ENCODE results near the gene SLC38A3.

Gene SLC38A3

DNA sequence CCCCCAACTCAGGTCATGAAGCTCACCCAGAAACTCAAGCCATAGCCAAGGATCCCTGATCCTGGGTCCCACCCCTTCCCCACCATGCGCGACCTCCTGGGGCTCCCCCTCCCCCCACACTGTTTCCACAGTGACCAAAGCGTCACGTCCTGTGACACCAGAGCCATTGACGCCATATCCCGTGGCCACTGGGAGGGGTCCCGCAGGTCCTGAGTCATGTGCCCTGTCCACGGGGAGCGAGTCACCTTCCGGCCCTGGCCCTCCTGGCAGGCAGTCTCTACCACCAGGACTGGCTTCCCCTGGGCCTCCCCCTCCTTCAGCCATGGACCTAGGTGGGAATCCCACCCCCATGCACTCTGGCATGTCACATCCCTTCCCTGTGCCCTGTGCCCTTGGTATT, 34.4 kb upstream of the SLC38A3 start:
- no peak overlapping the region for H3K14ac ChIP-seq (ENCODE audit: low read length)
- no peak overlapping the region for H3K4ac ChIP-seq (ENCODE audit: low read depth, low read length)
- no peaks in the 10 kb centered on the region for H3K79me2 ChIP-seq (ENCODE audit: control insufficient read depth, insufficient read depth, low read length, poor library complexity)
- no peak for DNase-seq
- no peak overlapping the region for H2BK5ac ChIP-seq (ENCODE audit: low read depth, low read length, poor library complexity)
- no peak overlapping the region for H4K91ac ChIP-seq (ENCODE audit: low read depth, low read length)
- no peak overlapping the region for H3K18ac ChIP-seq (ENCODE audit: low read length)
- H3K4me3 ChIP-seq (ENCODE audit: low read depth, low read length): no peak overlapping the region
- H3K4me1 ChIP-seq (ENCODE audit: control insufficient read depth in 1 of 2, insufficient read depth in 2 of 2, low read length in 2 of 2): peaks cover 10 to 14% of the 10 kb centered on the region in 2 experiments
- H4K8ac ChIP-seq (ENCODE audit: low read depth, low read length): no peak overlapping the region
- H3K27ac ChIP-seq (ENCODE audit: low read depth, low read length): no peak overlapping the region
- no peak overlapping the region for H3K23ac ChIP-seq (ENCODE audit: low read length)
- H3K27me3 ChIP-seq (ENCODE audit: insufficient read depth, low read length): no peaks in the 10 kb centered on the region
- no CpG with 5 or more reads among the region's 10 CpGs for WGBS (ENCODE audit: extremely low coverage, insufficient coverage, insufficient read length)
- peaks cover 19 to 22% of the 10 kb centered on the region in 2 experiments for H3K36me3 ChIP-seq (ENCODE audit: control insufficient read depth in 1 of 2, insufficient read depth in 2 of 2, low read length in 2 of 2)
- H2BK120ac ChIP-seq (ENCODE audit: insufficient read depth, low read length, poor library complexity): no peak overlapping the region
- H3K9ac ChIP-seq (ENCODE audit: low read length): no peak overlapping the region
- no peak overlapping the region for H4K12ac ChIP-seq (ENCODE audit: low read depth, low read length)
- H2AFZ ChIP-seq (ENCODE audit: insufficient read depth, low read length, poor library complexity): no peak overlapping the region
- H3K79me1 ChIP-seq (ENCODE audit: low read length): peaks cover under 1% of the 10 kb centered on the region
- H3K4me2 ChIP-seq (ENCODE audit: low read length): no peak overlapping the region
- H3K9me3 ChIP-seq (ENCODE audit: insufficient read depth, low read depth, low read length): peaks cover 2% of the 10 kb centered on the region
- no peak overlapping the region for H2AK5ac ChIP-seq (ENCODE audit: low read length)
- H2BK12ac ChIP-seq (ENCODE audit: low read length): no peak overlapping the region

DNA sequence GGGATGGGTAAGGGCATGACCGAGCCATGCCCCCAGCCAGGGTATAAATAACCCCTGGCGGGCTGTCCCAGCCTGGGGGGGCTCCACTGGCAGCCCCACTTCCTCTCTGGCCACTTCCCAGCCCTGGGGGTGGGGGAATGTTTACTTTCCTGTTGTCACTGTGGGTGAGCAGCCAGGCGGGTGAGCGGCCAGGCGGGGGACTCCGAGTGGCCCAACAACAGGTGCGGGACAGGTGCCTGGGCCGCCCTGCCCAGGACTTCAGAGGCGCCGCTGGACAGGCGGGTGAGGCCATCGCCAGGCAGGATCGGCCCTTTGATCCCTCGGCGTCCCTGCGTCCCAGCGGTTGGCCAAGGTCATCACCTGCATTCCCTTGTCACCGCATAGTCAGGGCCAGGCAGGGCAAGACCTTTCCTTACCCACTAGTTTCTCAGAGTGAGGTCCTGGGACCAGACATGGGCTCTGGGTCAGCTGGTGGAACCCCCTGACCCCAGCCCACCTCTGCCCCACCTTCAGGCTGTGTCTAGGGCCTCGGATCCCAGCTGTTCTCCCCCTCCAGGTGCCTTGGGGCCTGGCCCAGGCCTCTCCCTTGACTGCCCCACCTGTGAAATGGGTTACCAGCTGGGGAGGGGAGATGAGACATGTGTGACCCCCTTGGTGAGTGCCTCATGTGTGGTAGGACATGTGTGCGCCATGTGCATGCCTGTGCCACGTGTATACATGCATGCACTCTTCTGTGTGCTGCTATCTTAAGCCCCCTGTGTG, 33.4 kb upstream of the SLC38A3 start:
- H3K4me3 ChIP-seq (ENCODE audit: low read depth, low read length): no peak overlapping the region
- no peak overlapping the region for H4K12ac ChIP-seq (ENCODE audit: low read depth, low read length)
- no peak overlapping the region for H2BK5ac ChIP-seq (ENCODE audit: low read depth, low read length, poor library complexity)
- no peak overlapping the region for H3K23ac ChIP-seq (ENCODE audit: low read length)
- no peak overlapping the region for H2BK120ac ChIP-seq (ENCODE audit: insufficient read depth, low read length, poor library complexity)
- no peak overlapping the region for H3K18ac ChIP-seq (ENCODE audit: low read length)
- H2AK5ac ChIP-seq (ENCODE audit: low read length): no peak overlapping the region
- peaks cover 3% of the 10 kb centered on the region for H3K9me3 ChIP-seq (ENCODE audit: insufficient read depth, low read depth, low read length)
- WGBS (ENCODE audit: extremely low coverage, insufficient coverage, insufficient read length): no CpG with 5 or more reads among the region's 21 CpGs
- H3K4ac ChIP-seq (ENCODE audit: low read depth, low read length): no peak overlapping the region
- no peak overlapping the region for H3K4me2 ChIP-seq (ENCODE audit: low read length)
- peaks cover 4 to 5% of the 10 kb centered on the region in 2 experiments for H3K4me1 ChIP-seq (ENCODE audit: control insufficient read depth in 1 of 2, insufficient read depth in 2 of 2, low read length in 2 of 2)
- peak in 1 of 2 donors; percentile 18 for DNase-seq
- peaks cover 29 to 31% of the 10 kb centered on the region in 2 experiments for H3K36me3 ChIP-seq (ENCODE audit: control insufficient read depth in 1 of 2, insufficient read depth in 2 of 2, low read length in 2 of 2)
- no peak overlapping the region for H2BK12ac ChIP-seq (ENCODE audit: low read length)
- H4K8ac ChIP-seq (ENCODE audit: low read depth, low read length): no peak overlapping the region
- H3K79me2 ChIP-seq (ENCODE audit: control insufficient read depth, insufficient read depth, low read length, poor library complexity): no peaks in the 10 kb centered on the region
- H3K27ac ChIP-seq (ENCODE audit: low read depth, low read length): no peak overlapping the region
- no peak overlapping the region for H2AFZ ChIP-seq (ENCODE audit: insufficient read depth, low read length, poor library complexity)
- no peaks in the 10 kb centered on the region for H3K79me1 ChIP-seq (ENCODE audit: low read length)
- H3K9ac ChIP-seq (ENCODE audit: low read length): no peak overlapping the region
- H3K27me3 ChIP-seq (ENCODE audit: insufficient read depth, low read length): no peaks in the 10 kb centered on the region
- no peak overlapping the region for H4K91ac ChIP-seq (ENCODE audit: low read depth, low read length)
- H3K14ac ChIP-seq (ENCODE audit: low read length): no peak overlapping the region

DNA sequence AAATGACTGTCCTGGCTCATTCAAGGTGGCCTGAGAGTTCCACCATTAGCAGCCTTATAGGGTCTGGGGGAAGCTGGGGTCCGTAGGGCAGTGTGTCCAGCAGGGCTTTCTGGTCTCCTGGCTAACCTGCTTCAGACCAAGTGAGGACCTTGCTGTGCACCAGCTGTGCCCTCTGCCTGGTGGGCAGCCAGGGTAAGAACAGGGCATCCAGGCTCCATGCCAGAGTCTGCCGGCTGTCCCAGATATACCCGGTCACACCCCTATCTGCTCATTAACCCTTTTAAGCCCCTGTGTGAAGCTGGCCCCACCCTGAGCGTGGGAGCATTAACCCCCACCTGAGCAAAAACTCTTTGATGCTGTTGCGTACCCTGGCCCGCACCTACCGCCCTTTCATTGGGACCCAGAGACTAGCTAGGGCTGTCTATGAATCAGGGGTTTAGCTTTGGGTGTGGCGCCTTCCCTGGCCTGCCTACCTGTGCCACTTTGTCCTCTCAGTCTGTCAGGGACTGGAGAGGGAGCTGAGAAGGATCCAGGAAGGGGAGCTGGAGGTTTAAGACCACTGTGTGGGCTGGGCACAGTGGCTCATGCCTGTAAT, 32.3 kb upstream of the SLC38A3 start:
- no CpG with 5 or more reads among the region's 8 CpGs for WGBS (ENCODE audit: extremely low coverage, insufficient coverage, insufficient read length)
- no peak overlapping the region for H3K9ac ChIP-seq (ENCODE audit: low read length)
- no peak overlapping the region for H3K18ac ChIP-seq (ENCODE audit: low read length)
- no peak overlapping the region for H3K23ac ChIP-seq (ENCODE audit: low read length)
- no peak overlapping the region for H3K14ac ChIP-seq (ENCODE audit: low read length)
- no peak for DNase-seq
- H3K9me3 ChIP-seq (ENCODE audit: insufficient read depth, low read depth, low read length): peaks cover 3% of the 10 kb centered on the region
- no peak overlapping the region for H2AK5ac ChIP-seq (ENCODE audit: low read length)
- H3K4me3 ChIP-seq (ENCODE audit: low read depth, low read length): no peak overlapping the region
- H3K27ac ChIP-seq (ENCODE audit: low read depth, low read length): no peak overlapping the region
- H3K36me3 ChIP-seq (ENCODE audit: control insufficient read depth in 1 of 2, insufficient read depth in 2 of 2, low read length in 2 of 2): peaks cover 33 to 38% of the 10 kb centered on the region in 2 experiments
- no peaks in the 10 kb centered on the region for H3K27me3 ChIP-seq (ENCODE audit: insufficient read depth, low read length)
- H2AFZ ChIP-seq (ENCODE audit: insufficient read depth, low read length, poor library complexity): no peak overlapping the region
- H4K91ac ChIP-seq (ENCODE audit: low read depth, low read length): no peak overlapping the region
- no peaks in the 10 kb centered on the region for H3K79me1 ChIP-seq (ENCODE audit: low read length)
- H2BK5ac ChIP-seq (ENCODE audit: low read depth, low read length, poor library complexity): no peak overlapping the region
- H2BK12ac ChIP-seq (ENCODE audit: low read length): no peak overlapping the region
- no peak overlapping the region for H4K12ac ChIP-seq (ENCODE audit: low read depth, low read length)
- no peaks in the 10 kb centered on the region for H3K4me1 ChIP-seq (ENCODE audit: control insufficient read depth in 1 of 2, insufficient read depth in 2 of 2, low read length in 2 of 2)
- H4K8ac ChIP-seq (ENCODE audit: low read depth, low read length): no peak overlapping the region
- no peaks in the 10 kb centered on the region for H3K79me2 ChIP-seq (ENCODE audit: control insufficient read depth, insufficient read depth, low read length, poor library complexity)
- H3K4me2 ChIP-seq (ENCODE audit: low read length): no peak overlapping the region
- H3K4ac ChIP-seq (ENCODE audit: low read depth, low read length): no peak overlapping the region
- H2BK120ac ChIP-seq (ENCODE audit: insufficient read depth, low read length, poor library complexity): no peak overlapping the region

DNA sequence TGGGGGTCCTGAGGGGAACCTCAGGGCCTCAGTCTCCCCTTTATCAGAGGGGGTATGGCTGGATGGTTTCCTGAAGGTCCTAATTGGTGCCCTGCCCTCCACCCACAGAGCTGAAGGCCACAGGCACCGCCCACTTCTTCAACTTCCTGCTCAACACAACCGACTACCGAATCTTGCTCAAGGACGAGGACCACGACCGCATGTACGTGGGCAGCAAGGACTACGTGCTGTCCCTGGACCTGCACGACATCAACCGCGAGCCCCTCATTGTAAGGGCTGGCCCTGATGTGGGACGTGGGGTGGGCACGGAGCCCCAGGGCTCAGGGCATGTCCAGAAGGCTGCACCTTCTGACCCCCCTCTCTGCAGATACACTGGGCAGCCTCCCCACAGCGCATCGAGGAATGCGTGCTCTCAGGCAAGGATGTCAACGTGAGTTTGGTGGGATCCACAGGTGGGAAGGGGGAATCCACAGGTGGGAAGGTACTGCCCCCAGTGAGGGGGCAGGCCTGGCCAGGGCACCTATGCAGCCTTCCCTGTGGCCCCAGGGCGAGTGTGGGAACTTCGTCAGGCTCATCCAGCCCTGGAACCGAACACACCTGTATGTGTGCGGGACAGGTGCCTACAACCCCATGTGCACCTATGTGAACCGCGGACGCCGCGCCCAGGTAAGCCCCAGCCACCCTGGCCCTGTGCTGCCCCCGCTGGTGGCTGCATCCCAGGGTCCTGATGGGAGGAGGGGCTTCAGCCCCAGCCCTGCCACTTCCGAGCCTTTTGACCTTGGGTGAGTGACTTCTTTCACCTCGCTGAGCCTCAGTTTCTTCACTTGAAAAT, 31.2 kb upstream of the SLC38A3 start:
- Histone ChIP-seq H2BK12ac (ENCODE audit: low read length) (no peak overlapping the region), H3K23ac (ENCODE audit: low read length) (no peak overlapping the region), H3K9me3 (ENCODE audit: insufficient read depth, low read depth, low read length) (peaks cover 3% of the 10 kb centered on the region), H3K14ac (ENCODE audit: low read length) (no peak overlapping the region), H4K8ac (ENCODE audit: low read depth, low read length) (no peak overlapping the region), H3K9ac (ENCODE audit: low read length) (no peak overlapping the region), H4K91ac (ENCODE audit: low read depth, low read length) (no peak overlapping the region), H3K27me3 (ENCODE audit: insufficient read depth, low read length) (no peaks in the 10 kb centered on the region), H3K27ac (ENCODE audit: low read depth, low read length) (no peak overlapping the region), H3K79me1 (ENCODE audit: low read length) (no peaks in the 10 kb centered on the region), H2BK5ac (ENCODE audit: low read depth, low read length, poor library complexity) (no peak overlapping the region), H3K36me3 (ENCODE audit: control insufficient read depth in 1 of 2, insufficient read depth in 2 of 2, low read length in 2 of 2) (peaks cover 33 to 38% of the 10 kb centered on the region in 2 experiments), H3K18ac (ENCODE audit: low read length) (no peak overlapping the region), H3K4me1 (ENCODE audit: control insufficient read depth in 1 of 2, insufficient read depth in 2 of 2, low read length in 2 of 2) (no peaks in the 10 kb centered on the region), H3K4ac (ENCODE audit: low read depth, low read length) (no peak overlapping the region), H2BK120ac (ENCODE audit: insufficient read depth, low read length, poor library complexity) (no peak overlapping the region), H3K4me2 (ENCODE audit: low read length) (no peak overlapping the region), H3K4me3 (ENCODE audit: low read depth, low read length) (no peak overlapping the region), H2AFZ (ENCODE audit: insufficient read depth, low read length, poor library complexity) (no peak overlapping the region), H4K12ac (ENCODE audit: low read depth, low read length) (no peak overlapping the region), H2AK5ac (ENCODE audit: low read length) (no peak overlapping the region), H3K79me2 (ENCODE audit: control insufficient read depth, insufficient read depth, low read length, poor library complexity) (no peaks in the 10 kb centered on the region)
- no CpG with 5 or more reads among the region's 29 CpGs for WGBS (ENCODE audit: extremely low coverage, insufficient coverage, insufficient read length)
- DNase-seq: no peak
